GM18507 (cell line): ENCODE measurements around the gene XRRA1.
"Not testable (repeated sequence)": the region's sequence is repeated elsewhere in the genome, so short reads cannot be mapped to it uniquely, and the experiment has no call there.

Experiments used
- DNase-seq: peaks from one replicate; pipeline ENCODE4 v3.0.0; 2011; ENCODE audit warnings: low read depth; ENCODE audit not compliant: insufficient read length; ENCODE audit errors: extremely low spot score
- FAIRE-seq: peaks from 2 replicates; lab custom pipeline; 2011; peaks lifted over from hg19 to GRCh38; lab: Jason Lieb, UNC

The XRRA1 gene

GRCh38 chr11:74909812-74910211, 39.1 kb downstream of the XRRA1 start:
- FAIRE-seq, result peak; percentile 15
- no peak for DNase-seq

GRCh38 chr11:74909385-74909784, 39.5 kb downstream of the XRRA1 start:
- DNase-seq, result no peak
- no peak for FAIRE-seq

- FAIRE-seq, result no peak
- DNase-seq, result no peak
These were observed 43.6 kb downstream of the XRRA1 start for GRCh38 chr11:74905326-74905725.

GRCh38 chr11:74902342-74902741, 46.5 kb downstream of the XRRA1 start:
- no peak for DNase-seq
- no peak for FAIRE-seq

- FAIRE-seq (no peak), DNase-seq (no peak)
These were observed 52.6 kb downstream of the XRRA1 start for GRCh38 chr11:74896311-74896710.

- no peak for DNase-seq
- FAIRE-seq, result no peak
These were observed 53.4 kb downstream of the XRRA1 start for GRCh38 chr11:74895340-74896116.

- DNase-seq, FAIRE-seq: not testable (repeated sequence)
These were observed 55.9 kb downstream of the XRRA1 start for GRCh38 chr11:74893015-74893414.

- no peak for DNase-seq
- no peak for FAIRE-seq
These were observed 71.8 kb downstream of the XRRA1 start for GRCh38 chr11:74877132-74877531.

GRCh38 chr11:74871037-74871436, 77.9 kb downstream of the XRRA1 start:
- FAIRE-seq (no peak), DNase-seq (no peak)

GRCh38 chr11:74870485-74870884, 78.4 kb downstream of the XRRA1 start:
- peak; percentile 36 for FAIRE-seq
- DNase-seq, result no peak

GRCh38 chr11:74866557-74866956, 82.3 kb downstream of the XRRA1 start:
- no peak for DNase-seq
- FAIRE-seq, result no peak

GRCh38 chr11:74863410-74863809, 85.5 kb downstream of the XRRA1 start:
- no peak for DNase-seq
- no peak for FAIRE-seq

GRCh38 chr11:74860743-74861142, 88.1 kb downstream of the XRRA1 start:
- DNase-seq (no peak), FAIRE-seq (no peak)

- FAIRE-seq (no peak), DNase-seq (no peak)
These were observed 95.7 kb downstream of the XRRA1 start for GRCh38 chr11:74853223-74853622.

GRCh38 chr11:74849525-74850391, 99.1 kb downstream of the XRRA1 start:
- DNase-seq (no peak), FAIRE-seq (no peak)

- DNase-seq (no peak), FAIRE-seq (no peak)
These were observed 101.0 kb downstream of the XRRA1 start for GRCh38 chr11:74847895-74848294.

GRCh38 chr11:74847395-74847794, 101.5 kb downstream of the XRRA1 start:
- FAIRE-seq (no peak), DNase-seq (no peak)

- no peak for FAIRE-seq
These were observed 102.1 kb downstream of the XRRA1 start for GRCh38 chr11:74846770-74847169.

GRCh38 chr11:74845978-74846517, 102.8 kb downstream of the XRRA1 start:
- no peak for DNase-seq
- no peak for FAIRE-seq

More at GRCh38 chr11:74846770-74847169, 102.1 kb downstream of the XRRA1 start:
- no peak for DNase-seq

- no peak for FAIRE-seq
- DNase-seq, result no peak
These were observed 104.0 kb downstream of the XRRA1 start for GRCh38 chr11:74844865-74845264.
